ENCODE results near the gene MEGF11. TPM values are rescaled to one million over a fixed set of nuclear protein-coding genes. Genes with fewer than 3 reads are reported as not detected.

The MEGF11 gene
- total RNA-seq, 1 experiment from 2014 or later, result 1.2 TPM

GRCh38 chr15:66053991-66054390, 199.6 kb downstream of the MEGF11 start:
- Mint-ChIP-seq H3K27ac (peak overlapping the region in 1 of 3 experiments; percentile 70; a peak in 3 of 7 replicates), H3K27me3 (ENCODE audit: low read depth) (no peaks in the 10 kb centered on the region), H3K4me3 (no peak overlapping the region), H3K36me3 (ENCODE audit: insufficient read depth in 1 of 3, low read depth in 3 of 3) (no peaks in the 10 kb centered on the region), H3K9me3 (no peaks in the 10 kb centered on the region), H3K4me1 (peaks cover 30 to 49% of the 10 kb centered on the region in 2 experiments)
- Histone ChIP-seq H3K79me2 (ENCODE audit: insufficient read depth, low read length) (no peaks in the 10 kb centered on the region), H3K4me1 (ENCODE audit: insufficient read depth, low read length) (no peaks in the 10 kb centered on the region; the same call in 1 of the 2 replicates), H2AFZ (ENCODE audit: low read length) (no peak overlapping the region), H3K4me2 (ENCODE audit: insufficient read depth, insufficient read length, low read length) (no peak overlapping the region), H4K8ac (replicated peaks; ENCODE audit: insufficient read length, low read depth, low read length) (no peak overlapping the region), H3K79me1 (ENCODE audit: insufficient read depth, low read depth, low read length, poor library complexity, severe bottlenecking) (no peaks in the 10 kb centered on the region), H4K20me1 (ENCODE audit: control insufficient read depth, insufficient read depth, insufficient read length) (no peaks in the 10 kb centered on the region), H3K9me3 (ENCODE audit: control insufficient read depth, low read depth, low read length) (no peaks in the 10 kb centered on the region), H4K91ac (ENCODE audit: insufficient read length, low read depth, low read length) (no peak overlapping the region), H3K27ac (ENCODE audit: insufficient read length, low read depth, low read length) (no peak overlapping the region), H3T11ph (ENCODE audit: low read length) (no peak overlapping the region), H3K9ac (ENCODE audit: extremely low read depth, insufficient read length, low read length) (no peak overlapping the region), H3K27me3 (ENCODE audit: insufficient read depth, low read length) (no peaks in the 10 kb centered on the region), H3K18ac (ENCODE audit: insufficient read length, low read depth, low read length) (no peak overlapping the region), H3K23ac (ENCODE audit: insufficient read length, low read depth, low read length) (no peak overlapping the region), H3K14ac (ENCODE audit: insufficient read depth, low read length) (no peak overlapping the region), H2BK5ac (ENCODE audit: insufficient read length, low read length) (no peak overlapping the region), H2BK15ac (ENCODE audit: low read depth, low read length) (no peak overlapping the region), H2BK120ac (ENCODE audit: low read depth, low read length, poor library complexity, severe bottlenecking) (no peak overlapping the region), H3K23me2 (ENCODE audit: insufficient read length, low read depth, low read length, poor library complexity, severe bottlenecking) (no peaks in the 10 kb centered on the region), H3K4ac (ENCODE audit: low read depth, low read length) (no peak overlapping the region), H4K5ac (ENCODE audit: insufficient read length, low read depth, low read length) (no peak overlapping the region), H3K56ac (ENCODE audit: insufficient read length, low read depth, low read length) (no peak overlapping the region), H2BK20ac (ENCODE audit: low read depth, low read length, poor library complexity, severe bottlenecking) (no peak overlapping the region), H2BK12ac (ENCODE audit: insufficient read length, low read depth, low read length) (no peak overlapping the region), H2AK5ac (ENCODE audit: insufficient read length, low read length) (no peak overlapping the region)
- WGBS (ENCODE audit: extremely low coverage, insufficient read length, low lambda C conversion rate), result no CpG with 5 or more reads among the region's 3 CpGs
- DNase-seq, result no peak
- TF ChIP-seq, protein P1, sequence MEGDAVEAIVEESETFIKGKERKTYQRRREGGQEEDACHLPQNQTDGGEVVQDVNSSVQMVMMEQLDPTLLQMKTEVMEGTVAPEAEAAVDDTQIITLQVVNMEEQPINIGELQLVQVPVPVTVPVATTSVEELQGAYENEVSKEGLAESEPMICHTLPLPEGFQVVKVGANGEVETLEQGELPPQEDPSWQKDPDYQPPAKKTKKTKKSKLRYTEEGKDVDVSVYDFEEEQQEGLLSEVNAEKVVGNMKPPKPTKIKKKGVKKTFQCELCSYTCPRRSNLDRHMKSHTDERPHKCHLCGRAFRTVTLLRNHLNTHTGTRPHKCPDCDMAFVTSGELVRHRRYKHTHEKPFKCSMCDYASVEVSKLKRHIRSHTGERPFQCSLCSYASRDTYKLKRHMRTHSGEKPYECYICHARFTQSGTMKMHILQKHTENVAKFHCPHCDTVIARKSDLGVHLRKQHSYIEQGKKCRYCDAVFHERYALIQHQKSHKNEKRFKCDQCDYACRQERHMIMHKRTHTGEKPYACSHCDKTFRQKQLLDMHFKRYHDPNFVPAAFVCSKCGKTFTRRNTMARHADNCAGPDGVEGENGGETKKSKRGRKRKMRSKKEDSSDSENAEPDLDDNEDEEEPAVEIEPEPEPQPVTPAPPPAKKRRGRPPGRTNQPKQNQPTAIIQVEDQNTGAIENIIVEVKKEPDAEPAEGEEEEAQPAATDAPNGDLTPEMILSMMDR (conservative IDR thresholded peaks at IDR 0.05), result no peak
